ENCODE results near the gene HIP1R.

- TF ChIP-seq CTCF (IDR thresholded peaks at IDR 0.05) (no peak), POLR2A (IDR thresholded peaks at IDR 0.05) (no peak)
These were observed 3.6 kb downstream of the HIP1R start for GRCh38 chr12:122838841-122839240.

Measured in upper lobe of left lung (tissue), 4 donors.